Stimulated activated CD4-positive, alpha-beta T cell treated with anti-CD3 and anti-CD28 coated beads, Interleukin-4, amount 100 ng/mL, for 4 hours (primary cell): Measurements from ENCODE around the gene ARHGEF9.

Experiments
- DNase-seq, 2 experiments: peaks; one replicate each; pipeline ENCODE4 v3.0.0-alpha.2; 2020

The ARHGEF9 gene

GRCh38 chrX:63746278-63746677, 38.7 kb downstream of the ARHGEF9 start:
- no peak for DNase-seq

GRCh38 chrX:63744850-63745394, 40.1 kb downstream of the ARHGEF9 start:
- no peak for DNase-seq

DNA sequence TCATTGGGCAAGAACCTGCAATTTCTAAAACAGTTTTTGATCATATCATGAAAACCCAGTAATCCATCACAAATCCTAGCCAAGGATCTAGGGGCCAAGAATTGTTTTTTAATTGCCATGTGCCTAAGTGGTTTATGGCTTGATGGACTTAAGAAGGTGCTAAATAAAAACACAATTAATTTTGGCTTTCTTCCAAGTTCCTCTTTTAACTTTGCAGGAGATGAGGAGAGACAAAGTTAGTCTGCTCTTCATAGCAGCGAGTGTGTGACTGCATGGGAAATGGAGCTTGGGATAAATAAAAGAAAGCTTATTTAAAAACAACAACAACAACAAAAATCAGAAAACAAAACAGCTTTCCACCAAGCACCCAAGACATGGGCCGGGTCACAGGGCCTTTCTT, 41.4 kb downstream of the ARHGEF9 start:
- no peak for DNase-seq

- no peak for DNase-seq
Measured at GRCh38 chrX:63740382-63740781, 44.6 kb downstream of the ARHGEF9 start.

- no peak for DNase-seq
Measured at GRCh38 chrX:63739885-63740284, 45.1 kb downstream of the ARHGEF9 start.

GRCh38 chrX:63738696-63739095, 46.3 kb downstream of the ARHGEF9 start:
- no peak for DNase-seq

- no peak for DNase-seq
Measured at GRCh38 chrX:63737131-63737921, 47.7 kb downstream of the ARHGEF9 start.

DNA sequence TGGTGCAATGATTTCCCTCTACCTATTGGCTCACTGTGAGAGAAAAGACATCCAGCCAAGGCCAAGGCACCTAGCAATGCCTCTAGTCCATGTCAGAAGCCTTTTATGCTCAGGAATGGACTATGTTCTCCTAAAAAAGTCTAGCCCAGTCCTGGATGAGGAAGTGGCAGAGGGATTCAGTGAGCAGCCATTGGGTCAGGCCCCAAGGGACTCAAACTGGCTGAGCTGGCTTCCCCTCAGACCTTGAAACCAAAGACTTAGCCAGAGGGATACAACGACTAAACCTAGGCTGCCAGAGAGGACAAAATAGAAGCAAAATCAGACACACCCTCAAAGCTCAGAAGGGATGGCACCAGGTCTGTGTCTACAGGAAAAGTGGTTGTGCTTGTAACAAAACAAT, 49.1 kb downstream of the ARHGEF9 start:
- no peak for DNase-seq

GRCh38 chrX:63720293-63720692, 64.7 kb downstream of the ARHGEF9 start:
- no peak for DNase-seq

DNA sequence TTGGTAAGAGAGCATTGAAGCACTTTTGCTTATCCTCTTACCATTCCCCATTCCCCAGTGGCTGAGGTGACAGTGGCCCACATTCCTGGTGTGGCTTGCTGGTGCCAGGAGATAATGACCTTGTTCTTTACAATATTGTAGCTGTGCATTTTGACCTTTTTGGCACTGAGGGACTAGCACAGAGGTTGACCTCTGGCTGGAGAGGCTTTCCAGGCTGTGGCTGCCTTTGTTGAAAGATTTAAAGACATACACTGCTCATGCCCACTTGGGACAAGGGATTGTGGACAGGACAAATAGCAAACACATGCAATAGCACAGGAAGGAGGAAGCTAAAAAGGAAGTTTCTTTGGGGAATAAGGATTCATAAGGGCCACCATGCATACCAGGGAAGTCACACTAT, 65.4 kb downstream of the ARHGEF9 start:
- no peak for DNase-seq

DNA sequence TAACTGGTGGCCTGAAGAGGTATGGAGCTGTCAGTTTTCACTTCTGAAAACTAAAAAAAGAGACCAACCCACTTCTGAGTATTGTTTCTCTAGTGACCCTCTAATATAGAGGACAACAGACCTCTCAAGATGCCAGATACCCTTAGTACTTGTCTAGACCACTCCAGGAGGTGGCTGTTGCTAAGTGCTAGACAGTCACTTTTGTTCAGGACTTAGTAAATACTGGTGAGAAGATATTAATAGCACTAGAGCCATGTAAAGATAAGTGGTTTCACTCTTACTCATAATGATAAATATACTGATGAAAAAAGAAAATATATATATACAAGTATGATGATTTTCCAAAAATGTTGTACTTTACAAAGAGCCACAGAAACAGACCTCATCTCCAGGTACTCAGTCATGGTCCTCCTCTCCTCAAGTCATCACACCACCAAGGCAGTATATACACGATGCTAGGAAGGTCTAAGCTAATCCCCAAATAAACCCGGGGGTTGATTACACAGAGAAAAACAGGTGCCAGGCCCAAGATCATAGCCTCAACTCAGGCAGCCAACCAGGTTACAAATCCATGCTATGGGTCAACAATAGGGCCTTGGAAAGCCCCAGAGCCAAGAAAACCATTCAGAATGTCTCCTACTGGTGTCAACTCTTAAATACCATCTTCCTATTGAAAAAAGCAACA, 66.9 kb downstream of the ARHGEF9 start:
- DNase-seq: no peak

DNA sequence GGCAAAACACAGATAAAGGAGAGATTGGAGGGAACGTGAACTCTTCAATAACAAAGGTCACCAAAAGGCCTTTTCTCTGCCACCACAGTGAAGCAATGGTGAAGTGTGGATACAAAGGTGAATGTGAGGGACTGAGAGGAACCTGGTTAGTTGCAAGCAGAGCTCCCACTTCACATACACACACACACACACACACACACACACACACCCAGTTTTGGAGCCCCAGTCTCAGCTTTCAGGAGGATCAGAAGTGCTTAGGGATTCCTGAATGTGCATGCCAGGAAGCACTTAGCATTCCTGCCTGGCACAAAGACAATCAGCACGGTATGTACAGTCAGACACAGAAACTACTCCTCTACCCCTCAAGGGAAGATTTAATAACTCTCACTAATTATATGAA, 71.5 kb downstream of the ARHGEF9 start:
- no peak for DNase-seq

- no peak for DNase-seq
Measured at GRCh38 chrX:63708801-63709200, 76.2 kb downstream of the ARHGEF9 start.

- no peak for DNase-seq
Measured at GRCh38 chrX:63702556-63702955, 82.5 kb downstream of the ARHGEF9 start.

DNA sequence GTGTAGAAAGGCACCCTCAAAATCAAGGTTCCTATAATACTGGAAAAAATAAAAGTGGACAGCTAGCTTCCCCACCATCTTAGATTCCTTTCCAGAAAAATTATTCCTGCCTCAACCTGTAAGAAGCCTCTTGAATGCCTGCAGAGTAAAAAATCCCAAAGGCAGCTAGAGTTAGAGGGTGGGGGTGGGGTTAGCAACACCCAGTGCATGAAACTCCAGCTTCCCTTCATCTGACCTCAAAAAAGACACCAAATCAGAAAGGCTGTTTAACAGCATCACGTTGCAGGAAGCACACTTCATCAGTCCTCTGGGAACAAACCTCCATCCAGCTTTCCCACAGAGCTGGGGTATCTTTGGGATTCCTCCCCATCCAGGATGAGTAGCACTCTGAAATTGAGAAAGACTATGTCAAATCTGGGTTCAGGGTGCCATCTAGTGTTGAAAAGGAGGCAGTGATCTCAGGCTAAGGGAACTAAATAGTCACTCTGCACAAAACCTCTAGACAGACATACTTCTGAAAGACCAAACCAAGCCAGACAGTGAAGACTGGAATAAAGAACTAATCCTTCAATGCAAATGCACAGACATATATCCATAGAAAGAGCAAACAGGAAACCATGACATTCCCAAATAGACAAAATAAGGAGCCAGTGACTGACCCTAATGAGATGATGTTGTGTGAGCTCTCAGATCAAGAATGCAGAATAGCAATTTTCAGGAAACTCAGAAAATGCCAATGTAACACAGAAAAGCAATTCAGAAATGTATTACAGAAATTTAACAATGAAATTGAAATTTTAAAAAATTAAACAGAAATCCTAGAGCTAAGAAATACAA, 97.9 kb downstream of the ARHGEF9 start:
- no peak for DNase-seq

GRCh38 chrX:63680423-63680822, 104.6 kb downstream of the ARHGEF9 start:
- DNase-seq: no peak

DNA sequence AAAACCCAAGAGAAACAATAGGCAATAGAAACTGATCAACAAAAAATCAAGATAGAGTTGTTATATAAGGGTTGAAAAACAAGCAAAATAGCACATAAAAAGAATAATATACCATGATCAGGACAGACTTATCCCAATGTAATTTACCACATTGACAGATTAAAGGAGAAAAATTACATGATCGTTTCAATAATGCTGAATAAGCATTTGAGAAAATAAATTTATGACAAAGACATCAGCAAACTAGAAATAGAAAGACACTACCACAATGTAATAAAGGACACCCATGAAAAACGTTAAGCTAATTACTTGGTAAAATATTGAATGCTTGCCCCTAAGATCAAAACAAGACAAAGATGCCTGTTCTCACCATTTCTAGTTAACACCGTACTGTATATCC, 105.6 kb downstream of the ARHGEF9 start:
- no peak for DNase-seq

DNA sequence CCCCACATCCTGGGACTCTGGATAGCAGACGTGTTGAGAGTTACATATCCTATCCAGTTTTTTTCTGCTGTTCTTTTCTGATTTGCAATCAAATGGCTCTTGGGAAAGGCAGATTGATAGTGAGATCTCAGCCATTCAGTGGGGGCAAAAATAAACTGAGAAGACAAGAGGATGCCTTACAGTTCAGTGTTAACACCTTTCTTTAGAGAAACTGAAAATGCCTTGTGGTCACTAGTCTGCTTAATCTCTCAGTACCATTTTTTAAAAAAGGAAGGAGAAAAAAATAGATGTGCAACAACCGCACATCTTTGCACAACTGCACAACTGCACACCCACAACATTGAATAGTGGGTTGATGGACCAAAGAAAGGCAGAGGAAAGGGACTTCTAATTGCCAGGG, 109.3 kb downstream of the ARHGEF9 start:
- no peak for DNase-seq

DNA sequence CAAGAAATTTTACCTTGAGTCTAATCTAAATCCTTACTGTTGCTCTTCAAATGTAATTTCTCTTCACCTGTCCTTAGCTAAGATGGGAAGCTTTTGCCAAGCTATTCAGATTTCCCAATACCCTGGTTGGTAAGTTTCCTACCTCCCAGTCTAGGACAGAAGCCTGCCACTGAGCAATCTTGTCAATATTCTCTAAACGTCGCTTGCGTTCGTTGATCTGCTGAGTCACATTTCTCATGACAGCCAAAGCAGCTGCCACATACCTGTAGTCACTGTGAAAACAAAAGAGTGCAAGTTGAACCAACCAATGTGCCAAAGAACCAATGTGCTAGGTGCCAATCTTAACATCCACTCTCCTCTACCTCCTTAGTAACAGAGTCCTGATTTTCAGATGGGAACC, 111.1 kb downstream of the ARHGEF9 start:
- no peak for DNase-seq

- DNase-seq: no peak
Measured at GRCh38 chrX:63664741-63665140, 120.3 kb downstream of the ARHGEF9 start.

GRCh38 chrX:63664083-63664482, 120.9 kb downstream of the ARHGEF9 start:
- DNase-seq: no peak

DNA sequence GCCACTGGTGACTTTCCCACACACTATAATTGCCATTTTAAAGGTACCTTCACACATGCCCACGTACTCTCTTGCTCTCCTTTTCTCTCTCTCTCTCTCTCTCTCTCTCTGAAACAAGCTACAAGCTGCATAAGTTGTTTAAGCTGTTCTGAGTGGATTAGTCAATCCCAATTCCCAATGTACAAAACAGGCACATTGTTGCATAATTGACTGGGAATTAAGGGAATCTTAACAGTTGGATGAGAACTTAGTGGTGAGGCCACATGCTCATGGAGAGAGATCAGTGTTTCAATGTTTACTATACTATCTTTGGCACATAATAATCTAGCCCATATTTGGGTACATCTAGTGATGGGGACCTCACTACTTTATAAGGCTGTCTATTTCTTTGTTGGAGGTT, 123.3 kb downstream of the ARHGEF9 start:
- DNase-seq: no peak

DNA sequence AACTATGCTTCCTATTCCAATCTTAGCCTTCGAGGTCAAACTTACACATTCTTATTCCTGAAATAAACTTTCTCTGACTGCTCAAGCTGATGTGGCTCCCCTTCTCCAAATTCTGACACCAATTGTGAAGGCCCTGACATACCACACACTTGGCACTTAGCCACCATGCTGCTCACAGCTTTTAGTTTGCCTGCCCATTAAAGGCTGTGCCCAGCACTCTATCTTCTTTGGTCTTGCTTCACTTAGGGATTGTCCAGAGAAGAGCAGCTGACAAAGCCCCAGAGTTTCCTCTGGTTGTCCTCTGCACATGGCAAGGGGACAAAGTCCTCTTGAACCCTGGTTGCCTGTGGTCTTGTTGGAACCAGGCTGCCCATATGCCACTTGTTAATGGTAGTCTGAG, 126.1 kb downstream of the ARHGEF9 start:
- DNase-seq: no peak
